DOHH2 (cell line): ENCODE results near the gene NR1H3.

Experiments used
- H3F3A ChIP-seq: fragments of 200-600 bp; sonication (generic), shearing (Covaris generic); 2 replicates; pipeline ENCODE4 v1.6.0; 2016; ENCODE audit warnings: antibody characterized with exemption, mild to moderate bottlenecking; ENCODE audit not compliant: control insufficient read depth, insufficient read depth
- H3K27ac ChIP-seq: fragments of 200-600 bp; sonication (generic); 2 replicates; pipeline ENCODE4 v1.5.1; 2014; ENCODE audit warnings: low read depth, mild to moderate bottlenecking, low read length, moderate library complexity
- H3K27me3 ChIP-seq: fragments of 200-600 bp; sonication (generic); 2 replicates; pipeline ENCODE4 v1.6.1; 2014; ENCODE audit warnings: mild to moderate bottlenecking, low read length, mixed read lengths; ENCODE audit not compliant: control insufficient read depth
- H3K36me3 ChIP-seq: fragments of 200-600 bp; sonication (generic); 2 replicates; pipeline ENCODE4 v1.6.1; 2014; ENCODE audit warnings: mild to moderate bottlenecking, low read length, moderate library complexity, mixed read lengths; ENCODE audit not compliant: control insufficient read depth
- H3K4me1 ChIP-seq: fragments of 200-600 bp; sonication (generic); 2 replicates; pipeline ENCODE4 v1.6.1; 2014; ENCODE audit warnings: mild to moderate bottlenecking, low read length, mixed read lengths; ENCODE audit not compliant: control insufficient read depth
- H3K4me2 ChIP-seq: fragments of 200-600 bp; sonication (generic); 2 replicates; pipeline ENCODE4 v1.6.0; 2014; ENCODE audit warnings: mild to moderate bottlenecking, low read length, moderate library complexity
- H3K4me3 ChIP-seq: fragments of 200-600 bp; sonication (generic); 2 replicates; pipeline ENCODE4 v1.5.1; 2014; ENCODE audit warnings: mild to moderate bottlenecking, low read length, mixed read lengths
- H3K79me2 ChIP-seq: fragments of 200-600 bp; sonication (generic); 2 replicates; pipeline ENCODE4 v1.6.1; 2014; ENCODE audit warnings: mild to moderate bottlenecking, low read length, mixed read lengths; ENCODE audit not compliant: control insufficient read depth
- H3K9me2 ChIP-seq: fragments of 200-600 bp; sonication (generic); replicated peaks from 2 replicates; pipeline ENCODE4 v1.6.1; 2014; ENCODE audit warnings: mild to moderate bottlenecking, low read length, mixed read lengths; ENCODE audit not compliant: control insufficient read depth
- H3K9me3 ChIP-seq: fragments of 200-600 bp; sonication (generic); 2 replicates; pipeline ENCODE4 v1.6.1; 2014; ENCODE audit warnings: antibody characterized with exemption, low read length, mixed read lengths; ENCODE audit not compliant: control insufficient read depth, insufficient read depth
- H4K20me1 ChIP-seq: fragments of 200-600 bp; sonication (generic); 2 replicates; pipeline ENCODE4 v1.6.0; 2014; ENCODE audit warnings: low read depth, mild to moderate bottlenecking, antibody characterized with exemption, low read length, moderate library complexity; ENCODE audit not compliant: control insufficient read depth, insufficient read depth
- CTCF ChIP-seq: fragments of 200-600 bp; sonication (generic); IDR thresholded peaks from one replicate; pipeline ENCODE4 v1.5.1; 2014; ENCODE audit warnings: antibody characterized with exemption, mild to moderate bottlenecking, low read depth, low read length; ENCODE audit not compliant: poor library complexity, severe bottlenecking
- EZH2phosphoT487 ChIP-seq: fragments of 200-600 bp; sonication (generic); IDR thresholded peaks from 2 replicates; pipeline ENCODE4 v1.6.1; 2017; ENCODE audit warnings: borderline replicate concordance, mild to moderate bottlenecking, antibody characterized with exemption, low read length, moderate library complexity, mixed read lengths

Gene NR1H3

DNA sequence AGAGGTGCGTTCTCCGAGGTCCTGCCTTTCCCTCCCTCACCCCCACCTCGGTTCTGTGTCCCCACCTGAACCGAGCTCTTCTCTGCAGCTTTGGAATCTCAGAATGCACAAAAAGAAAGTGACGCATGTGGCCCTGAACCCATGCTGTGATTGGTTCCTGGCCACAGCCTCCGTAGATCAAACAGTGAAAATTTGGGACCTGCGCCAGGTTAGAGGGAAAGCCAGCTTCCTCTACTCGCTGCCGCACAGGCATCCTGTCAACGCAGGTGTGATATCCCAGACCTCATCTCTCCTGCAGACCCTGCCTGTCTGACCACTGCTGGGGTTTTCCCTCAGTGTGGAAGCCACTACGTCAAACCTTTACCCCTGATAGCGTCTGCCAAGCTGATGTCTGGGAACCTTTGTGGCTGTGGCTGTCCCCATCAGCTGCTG is 23.1 kb upstream of the NR1H3 start:
- TF ChIP-seq EZH2phosphoT487 (no peak), CTCF (no peak)
- Histone ChIP-seq H3K4me3 (no peak overlapping the region), H3F3A (peaks cover 6% of the 10 kb centered on the region; the same call in 1 of the 2 replicates), H3K79me2 (no peaks in the 10 kb centered on the region), H3K9me3 (no peaks in the 10 kb centered on the region), H4K20me1 (no peaks in the 10 kb centered on the region), H3K9me2 (no peaks in the 10 kb centered on the region), H3K27me3 (no peaks in the 10 kb centered on the region), H3K4me1 (peaks cover 23% of the 10 kb centered on the region), H3K4me2 (no peak overlapping the region), H3K36me3 (peaks cover 24% of the 10 kb centered on the region), H3K27ac (no peak overlapping the region)

- H3K27ac ChIP-seq, result no peak overlapping the region
- no peak overlapping the region for H3K4me3 ChIP-seq
- H3K4me2 ChIP-seq, result no peak overlapping the region
These were observed 22.6 kb upstream of the NR1H3 start for GRCh38 chr11:47235163-47235562.

DNA sequence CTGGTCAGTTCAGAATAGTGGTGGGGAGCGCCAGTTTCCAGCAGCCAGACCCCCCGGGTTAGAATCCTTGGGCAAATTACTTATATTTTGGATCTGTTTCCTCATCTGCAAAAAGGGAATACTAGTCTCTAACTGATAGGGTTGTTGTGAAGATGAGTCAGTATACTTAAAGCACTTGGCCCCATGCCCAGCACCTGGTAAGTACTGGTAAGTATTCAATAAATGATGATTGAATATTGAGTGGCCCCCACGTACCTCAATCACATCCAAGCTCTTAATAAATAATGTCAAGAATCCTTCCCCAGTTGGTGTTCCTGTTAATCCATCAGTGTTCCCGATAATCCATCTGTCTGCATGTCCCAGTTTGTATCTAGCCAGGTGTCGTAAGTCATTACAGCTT is 21.3 kb upstream of the NR1H3 start:
- H3K9me3 ChIP-seq, result no peaks in the 10 kb centered on the region
- no peak overlapping the region for H3K27ac ChIP-seq
- H3K9me2 ChIP-seq, result no peaks in the 10 kb centered on the region
- H3K79me2 ChIP-seq, result no peaks in the 10 kb centered on the region
- no peak overlapping the region for H3K4me2 ChIP-seq
- TF ChIP-seq CTCF, result no peak
- TF ChIP-seq EZH2phosphoT487, result no peak
- no peak overlapping the region for H3K4me3 ChIP-seq
- peaks cover 6% of the 10 kb centered on the region; the same call in 1 of the 2 replicates for H3F3A ChIP-seq
- peaks cover 8% of the 10 kb centered on the region for H3K4me1 ChIP-seq
- H3K36me3 ChIP-seq, result peaks cover 32% of the 10 kb centered on the region
- H4K20me1 ChIP-seq, result no peaks in the 10 kb centered on the region
- no peaks in the 10 kb centered on the region for H3K27me3 ChIP-seq

More at GRCh38 chr11:47235163-47235562, 22.6 kb upstream of the NR1H3 start:
- Histone ChIP-seq H3K79me2 (no peaks in the 10 kb centered on the region), H3K9me2 (no peaks in the 10 kb centered on the region), H4K20me1 (no peaks in the 10 kb centered on the region), H3K4me1 (peaks cover 21% of the 10 kb centered on the region), H3K27me3 (no peaks in the 10 kb centered on the region), H3K36me3 (peaks cover 29% of the 10 kb centered on the region), H3K9me3 (no peaks in the 10 kb centered on the region), H3F3A (peaks cover 6% of the 10 kb centered on the region; the same call in 1 of the 2 replicates)
- TF ChIP-seq EZH2phosphoT487, result no peak
- no peak for TF ChIP-seq CTCF
